OCI-LY7 (cell line): ENCODE measurements around the gene ATP1A3.

ENCODE experiments used
- CTCF ChIP-seq: fragments of 200-600 bp; sonication (generic); conservative IDR thresholded peaks from 2 replicates; pipeline ENCODE4 v1.5.1; 2014; ENCODE audit warnings: mild to moderate bottlenecking, antibody characterized with exemption, low read length, moderate library complexity, mixed read lengths
- EZH2phosphoT487 ChIP-seq: fragments of 200-600 bp; sonication (generic); IDR thresholded peaks from 2 replicates; pipeline ENCODE4 v1.6.1; 2018; ENCODE audit warnings: low read depth, borderline replicate concordance, mild to moderate bottlenecking, mixed run types, antibody characterized with exemption, low read length, moderate library complexity, mixed read lengths

GRCh38 chr19:41937525-41938468 lies 56.2 kb downstream of the ATP1A3 start:
- TF ChIP-seq CTCF (no peak), EZH2phosphoT487 (no peak)
